Urinary bladder (tissue), 4 donors: ENCODE results near the gene COX6A1. TPM values are rescaled to one million over a fixed set of nuclear protein-coding genes. Genes with fewer than 3 reads are reported as not detected.

Experiments
- DNase-seq: peaks from one replicate; pipeline ENCODE4 v3.0.0-alpha.2; 2015; ENCODE audit errors: extremely low spot score
- H3K27ac ChIP-seq: one replicate; pipeline ENCODE4 v1.5.1; 2013; ENCODE audit warnings: low read depth, mild to moderate bottlenecking, moderate library complexity
- H3K36me3 ChIP-seq: one replicate; pipeline ENCODE4 v1.6.1; 2013; ENCODE audit warnings: mild to moderate bottlenecking, moderate library complexity; ENCODE audit not compliant: insufficient read depth
- H3K4me1 ChIP-seq: one replicate; pipeline ENCODE4 v1.6.1; 2013; ENCODE audit warnings: mild to moderate bottlenecking, moderate library complexity; ENCODE audit not compliant: insufficient read depth
- H3K4me3 ChIP-seq: one replicate; pipeline ENCODE4 v1.5.1; 2013; ENCODE audit warnings: low read depth, low read length
- WGBS: extraction: QIAGEN DNeasy Blood & Tissue Kit; methylation state at CpG from one replicate; pipeline ENCODE4 v1.1.7; 2013; 5-methylcytosine and 5-hydroxymethylcytosine counted together
- polyA plus RNA-seq: library from polyadenylated mRNA; stranded (reverse); fragments of 200-250 nt; gene quantifications from one replicate; pipeline ENCODE4 v1.2.3, GENCODE V29; 2013
- total RNA-seq: library from RNA; depleted of rRNA; stranded (reverse); fragments of >200 nt; gene quantifications from one replicate; pipeline ENCODE4 v1.2.3, GENCODE V29; 2014
- donor health status: healthy with polysubstance abuse.
- donor health status: healthy.

The COX6A1 gene
- total and polyA plus RNA-seq, 2 donors, result 278 to 715 TPM

DNA sequence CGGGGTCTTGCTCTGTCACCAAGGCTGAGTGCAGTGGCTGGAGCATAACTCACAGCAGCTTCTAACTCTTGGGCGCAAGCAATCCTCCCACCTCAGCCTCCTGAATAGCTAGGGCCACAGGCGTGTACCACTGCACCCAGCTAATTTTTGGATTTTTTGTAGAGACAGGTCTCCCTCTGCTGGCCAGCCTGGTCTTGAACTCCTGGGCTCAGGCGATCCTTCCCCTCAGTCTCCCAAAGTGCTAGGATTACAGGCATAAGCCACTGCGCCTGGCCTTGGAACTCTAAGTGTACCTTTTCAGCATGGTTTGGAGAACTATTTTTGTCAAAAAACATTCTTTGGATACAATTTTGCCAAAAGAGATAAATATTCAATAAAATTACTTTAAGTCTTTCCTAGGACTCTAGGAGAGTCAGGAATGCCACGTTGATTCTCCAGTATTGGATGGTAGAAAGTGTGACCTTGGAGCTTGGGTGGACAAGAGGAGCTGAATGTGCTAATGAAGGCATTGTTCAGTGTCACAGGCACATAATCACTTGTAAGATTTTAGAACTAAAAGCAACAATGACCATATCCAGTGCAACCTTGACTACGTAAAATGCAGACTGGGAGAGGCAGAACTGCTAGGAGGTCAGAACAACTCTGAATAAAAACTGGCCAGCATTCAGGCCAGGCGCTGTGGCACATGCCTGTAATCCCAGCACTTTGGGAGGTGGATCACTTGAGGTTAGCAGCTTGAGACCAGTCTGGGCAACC lies 28.8 kb downstream of the COX6A1 start:
- 55% methylated on average over 8 of the region's 8 CpGs for whole genome bisulfite sequencing
- Histone ChIP-seq H3K4me3 (no peak overlapping the region), H3K4me1 (no peaks in the 10 kb centered on the region), H3K36me3 (peaks cover 2% of the 10 kb centered on the region), H3K27ac (no peak overlapping the region)
- DNase-seq, result no peak

DNA sequence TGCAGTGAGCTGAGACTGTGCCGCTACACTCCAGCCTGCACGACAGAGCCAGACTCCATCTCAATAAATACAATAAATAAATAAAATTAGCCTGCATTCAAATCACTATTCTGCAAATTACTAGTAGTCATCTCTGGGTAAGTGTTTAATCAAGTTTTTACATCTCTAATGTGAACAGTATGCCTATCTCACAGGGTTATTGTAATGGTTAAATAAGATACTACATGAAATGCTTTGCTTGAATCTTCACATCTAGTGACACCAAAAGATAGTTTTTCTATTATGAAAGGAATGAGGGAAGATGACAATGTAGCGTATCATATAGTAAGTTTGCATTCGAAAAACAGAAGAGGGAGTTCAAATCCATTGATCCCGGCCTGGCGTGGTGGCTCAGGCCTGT lies 29.5 kb downstream of the COX6A1 start:
- H3K27ac ChIP-seq, result no peak overlapping the region
- peaks cover 2% of the 10 kb centered on the region for H3K36me3 ChIP-seq
- no peak overlapping the region for H3K4me3 ChIP-seq
- WGBS, result 93% methylated on average over 6 of the region's 6 CpGs
- no peak for DNase-seq
- H3K4me1 ChIP-seq, result no peaks in the 10 kb centered on the region

DNA sequence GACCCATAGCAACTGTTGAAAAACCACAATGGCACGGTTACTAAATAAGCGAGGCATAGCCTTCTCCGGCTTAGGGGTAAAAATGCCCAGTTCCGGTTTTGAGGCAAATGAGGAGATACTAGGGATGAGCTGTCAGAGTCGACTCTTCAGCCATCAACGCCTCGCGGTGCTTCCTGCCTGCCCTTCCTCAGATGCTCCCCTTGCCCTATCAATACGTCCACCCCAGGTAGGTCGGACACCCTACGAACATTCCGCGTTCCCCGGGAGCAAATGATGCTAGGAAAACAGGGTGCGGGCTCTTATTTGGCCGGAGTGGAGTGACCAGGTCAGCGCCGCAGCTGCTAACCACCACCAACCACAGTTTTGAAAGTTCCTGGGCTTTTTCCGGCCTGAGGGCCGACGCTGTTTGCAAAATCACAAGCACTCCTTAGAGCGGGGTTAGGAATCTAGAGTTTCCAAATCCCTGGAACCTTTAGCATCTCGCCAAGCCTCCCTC lies 30.5 kb downstream of the COX6A1 start:
- WGBS, result 1% methylated on average over 23 of the region's 23 CpGs
- H3K4me1 ChIP-seq, result no peaks in the 10 kb centered on the region
- H3K4me3 ChIP-seq, result peak overlapping the region; percentile 91
- no peak for DNase-seq
- H3K27ac ChIP-seq, result peak overlapping the region; percentile 91
- H3K36me3 ChIP-seq, result peaks cover 2% of the 10 kb centered on the region

DNA sequence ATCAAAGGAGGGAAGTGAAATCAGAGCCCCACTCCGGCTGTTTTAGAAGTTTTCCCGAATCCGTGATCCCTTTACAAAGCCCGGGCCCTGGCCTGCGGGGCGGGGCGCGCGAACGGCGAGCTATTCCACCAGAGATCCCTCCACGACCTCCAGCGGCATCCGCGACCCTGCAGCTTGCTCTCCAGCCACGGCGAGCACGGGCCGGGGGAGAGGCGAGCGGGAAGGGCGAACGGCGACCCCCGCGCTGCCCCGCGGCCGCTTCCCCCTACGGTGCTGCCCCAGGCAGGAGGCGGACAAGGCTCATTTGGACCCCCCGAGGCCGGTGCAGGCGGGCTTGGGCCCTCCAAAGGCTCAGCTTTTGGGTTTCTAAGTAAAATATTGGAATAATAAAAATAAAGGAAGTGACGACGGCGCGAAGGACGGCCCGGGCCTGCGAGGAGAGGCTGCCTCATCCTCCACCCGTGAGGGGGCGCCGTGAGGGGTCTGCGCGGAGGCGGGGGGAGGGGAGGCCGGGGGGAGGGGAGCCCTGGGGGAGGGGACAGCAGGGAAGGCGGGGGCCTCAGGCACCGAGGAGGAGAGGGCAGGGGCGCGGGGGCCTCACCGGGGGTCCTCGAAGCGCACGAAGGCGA lies 31.0 kb downstream of the COX6A1 start:
- Histone ChIP-seq H3K36me3 (no peaks in the 10 kb centered on the region), H3K4me3 (peak overlapping the region; percentile 91), H3K27ac (peak overlapping the region; percentile 95), H3K4me1 (no peaks in the 10 kb centered on the region)
- WGBS, result under 1% methylated on average over 57 of the region's 57 CpGs
- no peak for DNase-seq

DNA sequence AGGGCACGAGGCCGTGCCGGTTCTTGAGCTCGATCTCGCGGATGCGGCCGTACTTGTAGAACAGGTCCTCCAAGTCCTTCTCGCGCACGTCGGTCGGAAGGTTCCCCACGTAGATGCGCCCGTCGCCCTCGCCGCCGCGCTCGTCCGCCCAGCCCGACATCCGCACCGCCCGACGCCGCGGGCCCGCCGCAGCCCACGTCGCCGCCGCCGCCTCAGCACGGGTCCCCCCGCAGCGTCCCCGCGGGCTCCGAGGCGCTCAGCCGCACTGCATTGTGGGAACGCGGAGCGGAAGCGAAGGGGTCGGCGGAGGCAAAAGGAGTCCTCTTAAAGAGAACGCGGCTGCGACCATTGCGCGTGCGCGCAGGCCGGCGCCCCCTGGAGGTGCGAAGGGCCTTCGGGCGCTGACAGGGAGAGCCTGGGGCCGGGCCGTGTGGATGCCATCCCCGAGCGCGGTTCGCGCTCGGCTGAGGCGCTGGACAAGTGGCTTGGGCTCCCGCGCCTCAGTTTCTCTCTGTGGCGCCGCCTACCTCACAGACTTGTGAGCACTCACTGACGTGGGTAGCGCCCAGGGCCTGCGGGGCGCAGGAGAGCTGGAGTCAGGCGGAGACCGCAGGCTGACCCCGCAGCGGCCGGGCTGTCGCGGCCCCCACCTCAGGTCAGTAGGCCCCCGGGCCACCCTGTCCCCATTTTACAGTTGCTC lies 31.7 kb downstream of the COX6A1 start, which contains the start of gene SRSF9:
Gene SRSF9, minus strand, starts transcription at position 299 of the 700 bp plus-strand sequence. Its CDS starts 139 bp downstream, at position 160.
- peak within 1 kb of the TSS; percentile 95 for H3K27ac ChIP-seq
- H3K4me1 ChIP-seq, result no peaks in the 10 kb centered on the region
- peak within 1 kb of the TSS; percentile 91 for H3K4me3 ChIP-seq
- under 1% methylated on average over 88 of the region's 88 CpGs for WGBS
- DNase-seq, result peak; percentile 87
- no peaks in the 10 kb centered on the region for H3K36me3 ChIP-seq

DNA sequence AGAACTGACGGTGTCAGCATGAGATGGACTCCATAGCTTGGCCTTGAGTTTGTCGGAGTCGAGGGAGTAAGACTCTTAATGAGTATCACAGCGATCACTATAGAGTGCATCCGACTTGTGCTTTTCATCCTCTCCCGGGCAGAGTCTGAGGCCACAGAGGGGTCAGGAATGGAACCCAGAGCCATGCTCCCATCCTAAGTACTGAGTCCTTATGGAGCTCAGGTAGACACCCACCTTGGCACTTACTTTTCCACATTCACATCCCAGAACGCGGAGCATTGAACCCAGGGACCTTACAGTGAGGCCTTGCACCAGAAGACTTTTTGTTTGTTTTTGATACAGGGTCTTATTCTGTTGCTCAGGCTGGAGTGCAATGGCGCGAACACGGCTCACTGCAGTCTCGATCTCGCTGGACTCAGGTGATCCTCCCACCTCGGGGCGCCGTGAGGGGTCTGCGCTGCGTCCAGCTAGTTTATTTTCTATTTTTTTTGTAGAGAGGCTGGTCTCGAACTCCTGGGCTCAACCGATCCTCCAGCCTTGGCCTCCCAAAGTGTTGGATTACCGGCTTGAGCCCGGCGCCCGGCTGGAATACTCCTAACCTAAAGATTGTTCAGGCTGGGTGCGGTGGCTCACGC lies 32.4 kb downstream of the COX6A1 start:
- WGBS, result 66% methylated on average over 26 of the region's 26 CpGs
- Histone ChIP-seq H3K4me3 (peak overlapping the region; percentile 91), H3K36me3 (no peaks in the 10 kb centered on the region), H3K4me1 (no peaks in the 10 kb centered on the region), H3K27ac (peak overlapping the region; percentile 82)
- no peak for DNase-seq

DNA sequence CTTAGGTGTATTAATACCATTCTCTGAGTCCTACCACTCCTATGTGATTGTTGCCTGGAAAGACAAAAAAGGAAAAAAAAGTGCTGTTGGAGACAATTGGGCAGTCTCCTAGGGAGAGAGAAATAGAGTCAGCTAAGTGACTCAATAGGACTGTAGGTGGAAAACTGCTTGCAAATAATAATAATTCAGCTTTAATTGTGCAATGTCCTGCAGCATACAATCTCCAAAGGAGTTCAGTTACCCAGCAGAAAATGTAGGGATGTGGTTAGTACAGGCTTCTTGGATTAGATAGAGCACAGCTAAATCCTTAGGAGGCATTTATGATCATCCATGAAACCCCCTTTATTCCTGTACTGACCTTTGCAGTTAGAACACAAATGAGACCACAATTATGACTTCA lies 34.6 kb downstream of the COX6A1 start:
- Histone ChIP-seq H3K36me3 (no peaks in the 10 kb centered on the region), H3K27ac (no peak overlapping the region), H3K4me3 (no peak overlapping the region), H3K4me1 (no peaks in the 10 kb centered on the region)
- no peak for DNase-seq

DNA sequence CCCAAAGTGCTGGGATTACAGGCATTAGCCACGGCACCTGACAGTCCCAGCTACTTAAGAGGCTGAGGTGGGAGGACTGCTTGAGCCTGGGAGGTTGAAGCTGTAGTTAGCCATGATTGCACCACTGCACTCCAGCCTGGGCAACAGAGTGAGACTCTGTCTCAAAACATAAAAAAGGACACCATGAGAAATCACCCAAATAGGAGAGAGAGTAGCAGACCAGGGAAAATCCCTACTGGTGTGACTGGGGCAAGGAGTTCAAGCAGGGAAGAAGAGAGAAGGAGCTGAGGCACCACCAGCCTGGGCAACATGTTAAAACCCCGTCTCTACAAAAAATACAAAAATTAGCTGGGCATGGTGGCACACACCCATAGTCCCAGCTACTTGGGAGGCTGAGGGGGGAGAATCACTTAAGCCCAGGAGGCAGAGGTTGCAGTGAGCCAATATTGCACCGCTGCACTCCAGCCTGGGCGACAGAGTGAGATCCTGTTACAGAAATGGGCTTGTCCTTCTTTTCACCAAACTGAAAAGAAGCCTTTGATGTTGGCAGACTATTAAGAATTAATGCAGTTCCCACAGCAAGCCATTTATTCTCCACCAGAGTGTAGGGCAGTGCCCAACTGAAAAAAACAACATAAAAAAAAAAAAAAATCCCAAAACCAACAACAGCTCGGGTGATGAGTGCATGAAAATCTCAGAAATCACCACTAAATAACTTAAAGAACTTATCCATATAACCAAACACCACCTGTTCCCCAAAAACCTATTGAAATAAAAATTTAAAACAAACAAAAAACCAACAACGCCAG lies 36.1 kb downstream of the COX6A1 start:
- WGBS, result 89% methylated on average over 6 of the region's 6 CpGs
- Histone ChIP-seq H3K4me3 (no peak overlapping the region), H3K36me3 (no peaks in the 10 kb centered on the region), H3K4me1 (no peaks in the 10 kb centered on the region), H3K27ac (no peak overlapping the region)
- DNase-seq, result no peak

DNA sequence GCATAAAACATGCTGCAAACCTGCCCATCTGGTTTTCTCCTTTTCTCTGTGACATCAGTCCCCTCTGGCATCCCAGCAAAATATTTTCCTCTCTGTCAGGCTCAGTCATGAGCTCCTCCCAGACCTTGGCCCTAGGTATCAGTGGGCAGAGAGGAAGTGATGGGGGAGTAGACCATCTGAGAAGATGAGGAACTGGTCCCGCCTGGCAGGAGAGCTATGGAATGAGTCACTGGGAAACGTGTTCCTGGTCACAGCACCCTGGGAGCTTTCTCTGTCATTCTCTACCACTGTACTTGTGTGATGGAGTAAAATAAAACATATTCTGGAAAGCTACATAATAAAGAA lies 36.7 kb downstream of the COX6A1 start:
- H3K4me1 ChIP-seq, result no peaks in the 10 kb centered on the region
- no peak overlapping the region for H3K4me3 ChIP-seq
- no peak overlapping the region for H3K27ac ChIP-seq
- no peak for DNase-seq
- H3K36me3 ChIP-seq, result no peaks in the 10 kb centered on the region
- WGBS, result 41% methylated on average over 2 of the region's 2 CpGs

DNA sequence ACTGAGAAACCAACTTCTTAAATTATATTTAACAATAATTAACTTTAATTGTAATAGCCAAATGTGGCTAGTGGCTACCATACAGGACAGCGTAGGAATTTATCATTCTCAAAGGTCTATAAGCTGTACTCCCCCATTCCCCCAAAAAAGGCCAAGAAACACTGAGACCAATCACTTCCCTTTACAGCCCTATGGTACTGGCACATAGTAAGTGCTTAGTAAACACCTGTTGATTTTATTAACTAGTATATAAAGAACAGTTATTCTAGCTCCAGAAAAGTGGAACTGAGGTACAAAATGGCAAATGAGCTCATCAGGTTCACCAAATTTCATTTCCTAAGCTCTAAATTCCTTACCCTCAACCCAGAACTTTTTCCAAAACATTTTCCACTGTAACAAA lies 37.7 kb downstream of the COX6A1 start:
- H3K36me3 ChIP-seq, result no peaks in the 10 kb centered on the region
- no peaks in the 10 kb centered on the region for H3K4me1 ChIP-seq
- 97% methylated on average over 1 of the region's 1 CpG for WGBS
- no peak for DNase-seq
- H3K4me3 ChIP-seq, result no peak overlapping the region
- H3K27ac ChIP-seq, result no peak overlapping the region

DNA sequence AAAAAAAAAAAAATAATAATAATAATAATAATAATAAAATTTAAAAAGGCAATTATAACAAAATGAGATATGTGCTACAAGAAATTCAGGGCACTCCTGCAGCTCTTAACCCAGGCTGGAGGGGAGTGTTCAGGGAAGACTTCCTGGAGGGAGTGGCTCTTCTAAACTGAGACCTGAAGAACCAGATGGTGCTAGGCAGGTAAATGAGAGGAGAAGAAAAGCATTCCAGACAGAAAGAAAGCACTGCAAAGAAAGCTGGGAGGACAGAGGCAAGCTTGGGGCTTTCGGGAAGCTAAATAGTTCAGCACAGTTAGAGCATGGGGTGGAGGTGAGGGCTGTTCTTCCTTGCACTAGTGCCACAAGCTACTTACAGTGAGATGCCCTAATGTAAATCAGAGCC lies 41.5 kb downstream of the COX6A1 start:
- 96% methylated on average over 1 of the region's 1 CpG for WGBS
- no peaks in the 10 kb centered on the region for H3K36me3 ChIP-seq
- no peak overlapping the region for H3K27ac ChIP-seq
- no peak overlapping the region for H3K4me3 ChIP-seq
- H3K4me1 ChIP-seq, result no peaks in the 10 kb centered on the region
- no peak for DNase-seq

DNA sequence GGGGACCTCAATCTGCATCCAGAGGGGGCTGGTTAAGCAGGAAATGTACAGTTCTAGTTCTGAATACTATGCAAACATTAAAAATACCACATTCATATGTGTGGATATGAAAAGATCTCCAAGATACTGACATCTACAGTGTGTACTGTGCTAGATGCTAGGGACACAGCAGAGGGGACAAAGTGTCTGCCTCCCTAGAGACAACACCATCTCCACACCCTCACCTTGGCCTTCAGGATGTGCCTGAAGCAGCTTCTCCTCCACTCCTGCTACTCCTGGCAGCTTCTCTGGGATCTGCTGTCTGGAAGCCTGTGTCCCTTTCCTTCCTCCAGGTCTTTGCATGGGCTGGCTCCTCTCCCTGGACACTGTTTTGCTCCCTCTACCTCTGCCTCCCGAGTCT lies 42.3 kb downstream of the COX6A1 start:
- Histone ChIP-seq H3K27ac (no peak overlapping the region), H3K4me3 (no peak overlapping the region), H3K4me1 (no peaks in the 10 kb centered on the region), H3K36me3 (no peaks in the 10 kb centered on the region)
- no peak for DNase-seq
- 74% methylated on average over 1 of the region's 1 CpG for WGBS
